K562 (cell line): Measurements from ENCODE around the gene ACAT2. TPM values are rescaled to one million over a fixed set of nuclear protein-coding genes. Genes with fewer than 3 reads are reported as not detected.

Experiments used
- ATF1 ChIP-seq, 2 experiments: fragments of 450-650 bp in 1 of 2; IDR thresholded peaks; 2 replicates each; pipeline ENCODE4 v1.6.1; 2016; ENCODE audit warnings: missing compliant biosample characterization in 1 of 2, missing genetic modification characterization in 1 of 2
- CHD2 ChIP-seq: IDR thresholded peaks from 2 replicates; pipeline ENCODE4 v1.6.1; 2011; ENCODE audit warnings: low read depth, low read length
- CREB3L1 ChIP-seq: fragments of 450-650 bp; IDR thresholded peaks from 2 replicates; pipeline ENCODE4 v1.6.1; 2014; ENCODE audit warnings: low read depth, mild to moderate bottlenecking, moderate library complexity, borderline replicate concordance
- EP300 ChIP-seq: IDR thresholded peaks from 2 replicates; pipeline ENCODE4 v1.6.1; 2012; ENCODE audit warnings: low read length, improper control_type of control experiment
- IRF9 ChIP-seq: fragments of 450-650 bp; IDR thresholded peaks from 2 replicates; pipeline ENCODE4 v1.6.1; 2016; ENCODE audit warnings: missing biosample characterization, missing genetic modification characterization
- MGA ChIP-seq: fragments of 450-650 bp; IDR thresholded peaks from 2 replicates; pipeline ENCODE4 v1.6.1; 2016; ENCODE audit warnings: mild to moderate bottlenecking, moderate library complexity
- NELFE ChIP-seq: IDR thresholded peaks from 2 replicates; pipeline ENCODE4 v1.6.1; 2011; ENCODE audit warnings: mild to moderate bottlenecking; ENCODE audit not compliant: insufficient read depth, insufficient read length
- RBBP5 ChIP-seq: fragments of 200-600 bp; sonication (generic); IDR thresholded peaks from 2 replicates; pipeline ENCODE4 v1.6.1; 2012; ENCODE audit warnings: borderline replicate concordance, mild to moderate bottlenecking, low read length, control low read depth, inconsistent platforms; ENCODE audit not compliant: insufficient read depth, poor library complexity, severe bottlenecking
- SMAD2 ChIP-seq: fragments of 150-350 bp; IDR thresholded peaks from 2 replicates; pipeline ENCODE4 v1.6.1; 2014; ENCODE audit warnings: low read depth, mild to moderate bottlenecking, low read length
- TFAP4 ChIP-seq: sonication (generic); formaldehyde crosslinking; IDR thresholded peaks from 2 replicates; pipeline ENCODE4 v1.8.0; 2022; ENCODE audit warnings: missing genetic modification reagents, mild to moderate bottlenecking, moderate library complexity, borderline replicate concordance
- TRIM24 ChIP-seq, 2 experiments: fragments of 450-650 bp; IDR thresholded peaks; 2 replicates each; pipeline ENCODE4 v1.6.1; 2016
- ZNF316 ChIP-seq: fragments of 450-650 bp; IDR thresholded peaks from 2 replicates; pipeline ENCODE4 v1.6.1; 2016
- ZNF75A ChIP-seq: fragments of 450-650 bp; formaldehyde crosslinking; IDR thresholded peaks from 2 replicates; pipeline ENCODE4 v1.4.0; 2020; ENCODE audit warnings: mild to moderate bottlenecking
- polyA plus RNA-seq, 8 experiments: library from polyadenylated mRNA; depleted of rRNA in 4 of 8; stranded (reverse) in 5 of 8; unstranded in 3 of 8; fragments of >200 nt; fragmentation: Nextera tagmentation in 2 of 8; fragmentation: Illumina TruSeq in 1 of 8; extraction: Ambion mirVana in 2 of 8; extraction: Trizol in 1 of 8; gene quantifications; 2 replicates each; pipeline versions ENCODE4 v1.2.1 to v1.2.3, GENCODE V29; 2011 to 2014; ENCODE audit warnings: inconsistent platforms in 1 of 8, missing spikeins in 1 of 8
- total RNA-seq, 7 experiments: library from RNA; depleted of rRNA in 6 of 7; stranded (reverse); fragments of >200 nt in 6 of 7; fragmentation: Illumina TruSeq in 2 of 7; extraction: Trizol in 2 of 7; gene quantifications; 2 replicates each; pipeline versions ENCODE4 v1.2.1 to v1.2.3, GENCODE V29; 2011 to 2021; ENCODE audit warnings: low replicate concordance in 1 of 7

The ACAT2 gene
- total and polyA plus RNA-seq, 9 of the 15 experiments (the other 6 are each of a cell fraction or from before 2014, with no cell fraction given): 63.0 to 309 (median 144) TPM

- no peak for TF ChIP-seq NELFE
- TF ChIP-seq ZNF316: no peak
- TF ChIP-seq TFAP4: no peak
- no peak for TF ChIP-seq RBBP5
- no peak for TF ChIP-seq MGA
- no peak; the same call in 1 of the 2 replicates for TF ChIP-seq EP300
- TF ChIP-seq CREB3L1: no peak
- TF ChIP-seq IRF9 (tag): 0 out of 2 replicates have a peak, but pooled peaks have one; percentile 9
- TF ChIP-seq SMAD2: no peak
- TF ChIP-seq TRIM24 (IDR thresholded peaks at IDR 0.05): peak in 1 of 2 experiments; percentile 45; a peak in 1 of 4 replicates
- no peak for TF ChIP-seq ZNF75A
- no peak for TF ChIP-seq ATF1 (CRISPR knock-in tag; IDR thresholded peaks at IDR 0.05)
- 0 out of 2 replicates have a peak, but pooled peaks have one; percentile 12 for TF ChIP-seq ATF1 (tag; IDR thresholded peaks at IDR 0.05)
- TF ChIP-seq CHD2: no peak
Observed at GRCh38 chr6:159805440-159806020, 43.7 kb downstream of the ACAT2 start (continued).
